Activated CD4-positive, CD25-positive, alpha-beta regulatory T cell treated with anti-CD3 and anti-CD28 coated beads, Interleukin-2, amount 50 U/mL, for 72 hours (primary cell): Measurements from ENCODE around the gene STIM2.

Experiments used
- DNase-seq: peaks from one replicate; pipeline ENCODE4 v3.0.0; 2021

STIM2 gene

GRCh38 chr4:26958925-26959653, 98.4 kb downstream of the STIM2 start:
- DNase-seq, result no peak

GRCh38 chr4:26959654-26960047, 99.0 kb downstream of the STIM2 start:
- no peak for DNase-seq

- DNase-seq, result no peak
Observed at GRCh38 chr4:26962720-26963119, 102.1 kb downstream of the STIM2 start.

GRCh38 chr4:26964512-26964911, 103.9 kb downstream of the STIM2 start:
- DNase-seq, result no peak

GRCh38 chr4:26964994-26965393, 104.4 kb downstream of the STIM2 start:
- no peak for DNase-seq

- peak; percentile 27 for DNase-seq
Observed at GRCh38 chr4:26975464-26976181, 115.0 kb downstream of the STIM2 start.

- no peak for DNase-seq
Observed at GRCh38 chr4:26978387-26979053, 117.9 kb downstream of the STIM2 start.

GRCh38 chr4:26984896-26985295, 124.3 kb downstream of the STIM2 start:
- DNase-seq, result no peak

GRCh38 chr4:26985873-26986272, 125.2 kb downstream of the STIM2 start:
- no peak for DNase-seq

GRCh38 chr4:26987191-26987590, 126.5 kb downstream of the STIM2 start:
- DNase-seq, result no peak

- no peak for DNase-seq
Observed at GRCh38 chr4:26991057-26991456, 130.4 kb downstream of the STIM2 start.

- no peak for DNase-seq
Observed at GRCh38 chr4:26992657-26993361, 132.2 kb downstream of the STIM2 start.

- no peak for DNase-seq
Observed at GRCh38 chr4:26993539-26993938, 132.9 kb downstream of the STIM2 start.

- DNase-seq, result no peak
Observed at GRCh38 chr4:26993967-26994366, 133.3 kb downstream of the STIM2 start.

GRCh38 chr4:26995316-26995715, 134.7 kb downstream of the STIM2 start:
- no peak for DNase-seq

GRCh38 chr4:26996745-26997144, 136.1 kb downstream of the STIM2 start:
- no peak for DNase-seq

GRCh38 chr4:26999689-27000088, 139.0 kb downstream of the STIM2 start:
- DNase-seq, result no peak

- DNase-seq, result no peak
Observed at GRCh38 chr4:27000122-27000521, 139.5 kb downstream of the STIM2 start.

- DNase-seq, result no peak
Observed at GRCh38 chr4:27000820-27001219, 140.2 kb downstream of the STIM2 start.

GRCh38 chr4:27001398-27002164, 140.9 kb downstream of the STIM2 start:
- DNase-seq, result no peak

GRCh38 chr4:27003642-27004113, 143.0 kb downstream of the STIM2 start:
- no peak for DNase-seq

GRCh38 chr4:27005501-27005900, 144.9 kb downstream of the STIM2 start:
- no peak for DNase-seq
